HG02642 (cell line): Measurements from ENCODE around the gene C20orf144.
"Not testable (repeated sequence)": the region's sequence is repeated elsewhere in the genome, so short reads cannot be mapped to it uniquely, and the experiment has no call there.

Experiments used
- ATAC-seq: cut with Tn5 transposase; IDR thresholded peaks from one replicate; pipeline ENCODE4 v1.9.1; 2021; ENCODE audit warnings: mild to moderate bottlenecking; ENCODE audit not compliant: unreplicated experiment, poor library complexity

The C20orf144 gene

DNA sequence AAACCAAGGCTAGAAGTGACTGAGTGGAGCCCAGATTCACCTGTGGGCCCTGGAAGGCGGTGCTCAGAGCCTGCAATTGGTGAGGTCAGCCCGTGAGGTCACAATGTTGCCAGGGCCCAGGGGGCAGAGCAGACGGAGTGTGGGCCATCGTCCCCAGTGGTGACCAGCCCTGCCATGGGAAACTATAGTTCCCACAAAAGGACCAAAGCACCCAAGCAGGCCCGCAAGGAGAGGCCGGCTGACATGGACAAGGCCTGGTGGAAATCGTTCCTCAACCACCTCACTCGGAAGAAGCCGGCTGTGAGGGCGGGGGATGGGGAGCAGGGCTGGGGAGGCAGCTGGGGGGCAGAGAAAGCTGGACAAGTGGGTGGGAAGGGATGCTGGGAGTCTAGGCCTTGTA, at the start of gene C20orf144:
Gene C20orf144, plus strand, starts transcription at position 156 of the 400 bp plus-strand sequence. Its CDS starts 19 bp downstream, at position 175.
- ATAC-seq = no peak

DNA sequence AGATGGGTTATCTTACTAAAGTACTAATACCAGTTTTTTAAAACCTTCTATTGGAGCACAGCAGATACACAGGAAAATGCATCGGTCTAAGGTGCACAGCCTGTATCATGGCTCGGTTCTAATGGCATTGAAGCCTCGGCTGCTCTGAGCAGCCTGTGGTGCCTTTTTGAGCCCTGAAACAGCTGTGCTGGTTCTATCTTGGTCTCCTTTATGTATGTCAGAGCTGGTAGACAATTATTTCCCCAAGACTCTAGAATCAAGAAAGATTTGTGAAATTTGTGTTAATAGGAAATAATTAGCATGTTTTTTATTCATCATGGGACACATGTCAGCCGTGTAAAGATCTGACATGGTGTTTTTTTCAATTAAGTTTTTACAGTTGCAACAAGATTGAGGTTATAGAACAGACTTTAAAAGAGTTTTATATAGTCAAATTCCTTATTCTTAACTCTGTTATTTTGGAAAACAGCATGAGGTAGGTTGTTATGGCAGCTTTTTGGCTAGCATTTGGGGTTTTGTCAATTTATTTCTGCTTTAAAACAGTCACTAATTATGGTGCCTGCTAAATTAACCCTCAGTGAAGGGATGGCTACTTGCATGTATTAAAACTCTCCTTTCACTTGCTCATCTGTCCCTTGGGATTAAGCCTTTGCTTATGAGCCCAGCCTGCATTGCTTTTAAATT, 40.3 kb upstream of the C20orf144 start:
- no peak for ATAC-seq

DNA sequence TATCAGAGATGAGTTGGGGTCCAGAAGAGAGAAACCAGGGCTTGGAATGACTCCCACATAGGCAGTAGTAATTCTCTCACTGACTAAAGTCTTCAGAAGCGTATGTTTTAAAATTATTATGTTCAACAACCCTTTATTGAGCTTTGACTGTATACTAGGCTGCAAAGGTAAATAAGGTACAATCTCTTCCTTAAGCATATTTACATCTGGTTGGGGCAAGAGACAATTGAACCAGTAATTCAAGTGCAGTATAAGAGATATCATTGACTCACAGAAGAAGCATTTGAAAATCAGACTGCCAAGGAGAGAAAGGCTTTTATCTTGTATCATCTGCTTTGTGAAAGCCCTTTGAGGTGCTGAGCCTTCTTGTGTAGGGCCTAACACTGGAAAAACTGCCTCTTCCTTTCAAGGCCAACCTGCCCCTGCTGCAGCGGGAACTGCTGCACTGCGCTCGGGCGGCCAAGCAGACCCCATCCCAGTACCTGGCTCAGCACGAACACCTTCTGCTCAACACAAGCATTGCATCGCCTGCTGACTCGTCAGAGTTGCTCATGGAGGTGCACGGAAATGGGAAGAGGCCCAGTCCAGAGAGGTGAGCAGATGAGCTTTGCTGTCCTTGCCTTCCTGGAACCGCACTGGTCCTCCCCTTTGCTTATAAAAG, 39.3 kb upstream of the C20orf144 start:
- ATAC-seq = no peak

DNA sequence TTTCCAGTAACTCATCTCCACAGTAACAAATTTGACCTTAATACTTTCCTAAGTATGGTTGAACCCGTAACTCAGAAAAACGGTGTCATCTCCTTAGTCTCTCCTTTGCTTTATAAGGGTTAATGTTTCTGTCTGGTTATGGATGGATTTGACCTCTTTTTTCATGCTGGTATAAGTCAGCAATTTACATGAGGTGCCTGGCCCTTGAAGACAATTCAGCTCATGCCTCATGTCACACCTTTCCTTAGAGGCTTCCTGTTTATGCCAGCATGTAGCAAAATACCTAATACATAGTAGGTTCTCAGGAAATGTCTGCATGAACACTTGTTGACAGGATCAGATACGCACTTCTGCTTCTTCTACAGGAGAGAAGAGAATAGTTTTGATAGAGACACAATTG, 37.7 kb upstream of the C20orf144 start:
- no peak for ATAC-seq

DNA sequence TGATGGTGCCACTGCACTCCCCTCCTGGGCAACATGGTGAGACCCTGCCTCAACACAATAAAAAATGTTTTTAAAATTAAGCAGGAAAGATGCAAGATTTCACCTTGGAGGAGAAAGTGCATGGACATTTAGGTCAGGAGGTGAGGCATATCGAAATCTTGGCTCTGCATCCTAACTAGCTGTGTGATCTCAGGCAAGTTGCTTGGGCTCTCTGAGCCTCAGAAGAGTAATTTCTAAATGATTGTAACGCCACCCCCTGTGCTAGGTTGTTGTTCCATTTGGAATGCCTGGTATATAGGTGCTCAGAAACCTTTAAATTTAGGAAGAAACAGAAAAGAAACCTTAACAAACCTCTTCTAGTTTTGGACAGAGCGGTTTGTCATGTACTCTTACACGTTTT, 35.9 kb upstream of the C20orf144 start:
- ATAC-seq = no peak

- ATAC-seq = no peak
Observed at GRCh38 chr20:33627577-33628216, 34.4 kb upstream of the C20orf144 start.

GRCh38 chr20:33629533-33629932, 32.6 kb upstream of the C20orf144 start:
- no peak for ATAC-seq

DNA sequence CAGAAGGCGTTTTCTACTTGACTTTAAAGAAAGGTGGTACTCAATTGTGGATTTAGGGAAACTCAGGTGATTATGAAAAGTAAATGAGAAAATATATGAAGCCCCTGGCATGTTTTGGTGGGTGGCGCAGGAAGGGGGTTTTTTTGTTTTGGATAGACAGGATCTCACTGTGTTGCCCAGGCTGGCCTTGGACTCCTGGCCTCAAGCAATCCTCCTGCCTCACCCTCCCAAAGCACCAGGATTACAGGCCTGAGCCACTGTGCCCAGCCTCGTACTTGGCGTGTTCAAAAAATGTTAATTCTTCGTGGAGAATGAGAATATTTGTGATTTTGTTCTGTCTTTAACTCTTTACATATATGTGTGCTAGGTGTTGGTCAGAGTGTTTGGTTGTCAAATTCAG, 32.1 kb upstream of the C20orf144 start:
- no peak for ATAC-seq

DNA sequence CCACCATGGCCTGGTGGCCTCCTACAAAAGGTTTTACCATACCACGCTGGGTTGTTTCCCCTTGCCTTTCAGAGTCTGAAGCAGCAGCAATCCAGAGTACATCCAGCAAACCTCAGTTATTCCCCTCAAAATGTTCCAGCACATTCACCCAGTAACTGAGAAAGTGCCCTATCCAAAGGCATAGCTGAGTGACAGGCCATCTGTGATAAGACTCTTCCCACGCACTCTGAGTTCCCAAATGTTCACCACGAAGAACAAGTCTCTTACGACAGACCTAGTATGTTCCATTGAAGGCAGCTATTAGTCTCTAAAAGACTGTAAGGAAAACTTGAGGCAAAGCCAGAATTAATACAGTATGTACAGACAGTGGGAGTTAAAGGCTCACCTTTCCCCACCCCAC, 31.6 kb upstream of the C20orf144 start:
- no peak for ATAC-seq

DNA sequence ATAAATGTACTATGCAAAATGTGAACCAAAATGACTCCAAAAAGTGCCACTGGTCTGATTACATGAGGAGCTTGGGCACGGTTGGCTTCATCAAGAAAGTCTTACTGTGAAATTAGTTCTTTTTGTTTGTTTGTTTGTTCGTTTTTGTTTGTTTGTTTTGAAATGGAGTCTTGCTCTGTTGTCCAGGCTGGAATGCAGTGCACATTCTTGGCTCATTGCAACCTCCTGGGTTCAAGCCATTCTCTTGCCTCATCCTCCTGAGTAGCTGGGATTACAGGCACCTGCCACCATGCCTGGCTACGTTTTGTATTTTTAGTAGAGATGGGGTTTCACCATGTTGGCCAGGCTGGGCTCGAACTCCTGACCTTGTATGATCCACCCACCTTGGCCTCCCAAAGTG, 30.2 kb upstream of the C20orf144 start:
- not testable (repeated sequence) for ATAC-seq

GRCh38 chr20:33635341-33635740, 26.8 kb upstream of the C20orf144 start:
- ATAC-seq = no peak

DNA sequence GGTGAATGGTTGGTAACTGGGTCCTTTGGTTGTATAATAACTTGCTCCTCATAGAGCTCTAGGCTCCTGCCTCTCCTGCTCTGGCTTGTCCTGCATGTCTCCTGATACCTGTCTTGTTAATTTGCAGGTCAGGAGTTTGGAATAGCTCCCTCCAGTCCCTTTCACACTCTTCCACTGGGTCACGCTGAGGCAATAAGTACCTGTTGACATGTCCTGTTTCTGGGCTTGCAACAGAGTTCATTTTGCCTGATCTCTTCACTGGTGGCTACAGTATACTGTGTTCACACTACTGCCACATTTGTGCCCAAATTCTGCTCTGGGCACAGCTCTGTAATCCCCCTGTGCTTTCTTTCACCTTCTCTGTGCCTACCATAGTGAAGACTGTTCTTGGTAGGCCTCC, 25.4 kb upstream of the C20orf144 start:
- no peak for ATAC-seq

GRCh38 chr20:33640287-33640686, 21.8 kb upstream of the C20orf144 start:
- ATAC-seq = no peak

- ATAC-seq = no peak
Observed at GRCh38 chr20:33644313-33645071, 17.6 kb upstream of the C20orf144 start.

- no peak for ATAC-seq
Observed at GRCh38 chr20:33645072-33645358, 17.1 kb upstream of the C20orf144 start.

GRCh38 chr20:33645396-33645795, 16.7 kb upstream of the C20orf144 start:
- ATAC-seq = no peak

- no peak for ATAC-seq
Observed at GRCh38 chr20:33646191-33646590, 15.9 kb upstream of the C20orf144 start.

GRCh38 chr20:33646959-33647602, 15.0 kb upstream of the C20orf144 start:
- ATAC-seq = not testable (repeated sequence)

DNA sequence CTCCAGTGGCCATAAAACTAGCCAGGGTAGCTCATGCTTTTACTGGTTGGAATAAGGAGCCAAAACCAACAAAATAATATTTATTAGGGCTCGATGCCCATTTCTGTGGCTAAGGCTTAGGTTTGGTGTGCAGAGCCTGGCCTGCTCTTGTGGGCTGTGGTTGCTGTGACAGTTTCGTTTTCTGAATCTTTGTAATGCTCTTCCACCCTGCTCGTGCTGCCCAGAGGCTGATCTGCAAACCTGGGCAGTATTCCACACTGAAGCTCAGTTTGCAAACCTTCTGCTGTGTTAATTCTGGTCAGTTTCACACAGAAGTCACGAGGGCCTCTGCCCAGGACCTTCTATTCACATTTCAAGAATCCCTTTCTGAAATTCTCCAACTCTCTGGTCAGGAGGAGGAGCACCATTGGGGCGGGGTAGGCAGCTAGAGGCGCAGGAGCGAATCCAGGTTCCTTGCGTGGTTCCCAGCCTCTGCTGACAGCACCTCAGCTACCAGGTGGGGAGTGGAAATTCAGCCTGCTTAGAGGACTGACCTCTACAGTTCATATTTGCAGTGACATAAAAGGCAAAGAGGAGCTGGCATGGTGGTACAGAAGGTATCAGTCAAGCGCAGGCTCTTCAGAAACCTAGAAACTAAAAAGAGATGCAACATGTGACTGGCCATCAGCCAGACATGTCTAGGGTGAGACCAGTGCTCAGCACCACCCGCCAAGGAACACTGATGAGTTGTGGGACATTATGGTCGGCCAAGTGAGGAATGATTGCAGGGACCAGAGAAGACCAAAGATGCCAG, 14.3 kb upstream of the C20orf144 start:
- ATAC-seq = peak; percentile 59
